ENCODE measurements around the gene LIMK2. TPM values are rescaled to one million over a fixed set of nuclear protein-coding genes. Genes with fewer than 3 reads are reported as not detected.

Gene LIMK2
- total and polyA plus RNA-seq, 9 of the 15 experiments (the other 6 are each of a cell fraction or from before 2014, with no cell fraction given) = 1.1 to 14.5 (median 8.5) TPM

DNA sequence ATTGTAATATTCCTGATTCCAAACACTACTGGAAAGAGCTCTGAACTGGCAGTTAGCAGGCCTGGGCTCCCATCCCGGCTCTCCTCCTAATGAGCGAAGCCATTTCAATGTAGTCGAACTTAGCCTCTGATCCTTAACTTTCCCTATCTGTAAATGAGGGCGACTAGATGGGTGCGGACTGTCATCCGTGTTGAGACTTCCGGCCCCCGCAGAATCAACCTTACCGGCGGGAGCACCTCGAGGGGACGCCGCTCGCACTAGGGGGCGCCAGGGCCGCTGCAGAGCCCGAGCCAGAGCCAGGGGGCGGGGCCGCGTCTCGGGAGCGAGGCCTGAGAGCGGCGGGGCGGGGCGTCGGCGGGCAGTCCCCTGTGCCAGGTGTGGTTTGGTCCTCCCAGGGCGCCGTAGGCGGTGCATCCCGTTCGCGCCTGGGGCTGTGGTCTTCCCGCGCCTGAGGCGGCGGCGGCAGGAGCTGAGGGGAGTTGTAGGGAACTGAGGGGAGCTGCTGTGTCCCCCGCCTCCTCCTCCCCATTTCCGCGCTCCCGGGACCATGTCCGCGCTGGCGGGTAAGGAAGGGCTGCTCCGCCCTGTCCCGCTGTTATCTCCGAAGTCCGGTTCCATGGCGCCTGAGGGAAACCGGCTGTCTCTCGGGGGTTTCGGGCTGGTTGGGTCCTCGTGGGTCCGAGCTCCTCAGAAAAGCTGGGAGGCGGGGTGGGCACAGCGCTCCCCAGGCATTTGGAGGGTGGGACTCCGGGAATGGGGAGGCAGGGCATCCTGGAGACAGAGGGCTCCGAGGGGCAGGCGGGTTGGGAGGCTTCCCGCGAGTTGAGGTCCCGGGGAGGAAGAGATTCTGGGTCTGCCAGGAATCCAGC, at the start of gene LIMK2 (continued):
- TF ChIP-seq SFPQ (IDR thresholded peaks at IDR 0.05; ENCODE audit: low read depth, low read length) (no peak), ZNF3 (CRISPR knock-in tag; IDR thresholded peaks at IDR 0.05) (no peak), TCF3 (CRISPR knock-in tag; IDR thresholded peaks at IDR 0.05) (peak; percentile 27; the same call in 1 of the 2 replicates), ZNF274 (IDR thresholded peaks at IDR 0.05; ENCODE audit: borderline replicate concordance, low read depth, low read length) (no peak), RNF2 (IDR thresholded peaks at IDR 0.05) (no peak), ETV5 (CRISPR knock-in tag; IDR thresholded peaks at IDR 0.05; ENCODE audit: low read depth) (peak; percentile 92), RAD51 (IDR thresholded peaks at IDR 0.05; ENCODE audit: borderline replicate concordance, low read depth) (no peak)
- TF ChIP-seq, protein P1, sequence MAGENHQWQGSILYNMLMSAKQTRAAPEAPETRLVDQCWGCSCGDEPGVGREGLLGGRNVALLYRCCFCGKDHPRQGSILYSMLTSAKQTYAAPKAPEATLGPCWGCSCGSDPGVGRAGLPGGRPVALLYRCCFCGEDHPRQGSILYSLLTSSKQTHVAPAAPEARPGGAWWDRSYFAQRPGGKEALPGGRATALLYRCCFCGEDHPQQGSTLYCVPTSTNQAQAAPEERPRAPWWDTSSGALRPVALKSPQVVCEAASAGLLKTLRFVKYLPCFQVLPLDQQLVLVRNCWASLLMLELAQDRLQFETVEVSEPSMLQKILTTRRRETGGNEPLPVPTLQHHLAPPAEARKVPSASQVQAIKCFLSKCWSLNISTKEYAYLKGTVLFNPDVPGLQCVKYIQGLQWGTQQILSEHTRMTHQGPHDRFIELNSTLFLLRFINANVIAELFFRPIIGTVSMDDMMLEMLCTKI (IDR thresholded peaks at IDR 0.05; ENCODE audit: partially characterized antibody) = no peak
- TF ChIP-seq, protein P2, sequence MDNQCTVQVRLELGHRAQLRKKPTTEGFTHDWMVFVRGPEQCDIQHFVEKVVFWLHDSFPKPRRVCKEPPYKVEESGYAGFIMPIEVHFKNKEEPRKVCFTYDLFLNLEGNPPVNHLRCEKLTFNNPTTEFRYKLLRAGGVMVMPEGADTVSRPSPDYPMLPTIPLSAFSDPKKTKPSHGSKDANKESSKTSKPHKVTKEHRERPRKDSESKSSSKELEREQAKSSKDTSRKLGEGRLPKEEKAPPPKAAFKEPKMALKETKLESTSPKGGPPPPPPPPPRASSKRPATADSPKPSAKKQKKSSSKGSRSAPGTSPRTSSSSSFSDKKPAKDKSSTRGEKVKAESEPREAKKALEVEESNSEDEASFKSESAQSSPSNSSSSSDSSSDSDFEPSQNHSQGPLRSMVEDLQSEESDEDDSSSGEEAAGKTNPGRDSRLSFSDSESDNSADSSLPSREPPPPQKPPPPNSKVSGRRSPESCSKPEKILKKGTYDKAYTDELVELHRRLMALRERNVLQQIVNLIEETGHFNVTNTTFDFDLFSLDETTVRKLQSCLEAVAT (IDR thresholded peaks at IDR 0.05) = no peak

Data from K562 (cell line).